NCI-H524 (cell line): Measurements from ENCODE around the gene OPCML.

Experiments
- DNase-seq, 2 experiments: peaks; one replicate each; lab custom pipeline; 2025; lab: John Stamatoyannopoulos, UW

The OPCML gene

DNA sequence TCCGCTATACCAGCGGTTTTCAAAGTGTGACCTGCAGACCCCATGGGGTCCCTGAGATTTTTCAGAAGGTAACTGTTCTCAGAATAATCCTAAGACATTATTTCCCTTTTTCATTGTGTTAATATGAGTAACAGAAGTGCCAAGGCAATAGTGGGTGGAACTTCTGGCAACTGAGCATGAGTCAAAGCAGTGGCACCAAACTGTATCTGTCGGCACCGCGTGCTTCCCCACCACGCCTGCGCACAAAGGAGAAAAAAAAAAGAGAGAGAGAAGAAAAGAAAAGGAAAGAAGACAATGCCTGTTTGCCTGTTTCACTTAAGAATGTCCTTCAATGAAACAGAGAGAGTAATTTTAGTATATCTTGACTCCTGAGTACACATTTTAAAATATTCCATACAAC is 679.9 kb downstream of the OPCML start:
- DNase-seq: no peak

GRCh38 chr11:132851247-132851646 is 681.1 kb downstream of the OPCML start:
- DNase-seq: no peak

- no peak for DNase-seq
Measured at GRCh38 chr11:132850266-132850665, 682.0 kb downstream of the OPCML start.

DNA sequence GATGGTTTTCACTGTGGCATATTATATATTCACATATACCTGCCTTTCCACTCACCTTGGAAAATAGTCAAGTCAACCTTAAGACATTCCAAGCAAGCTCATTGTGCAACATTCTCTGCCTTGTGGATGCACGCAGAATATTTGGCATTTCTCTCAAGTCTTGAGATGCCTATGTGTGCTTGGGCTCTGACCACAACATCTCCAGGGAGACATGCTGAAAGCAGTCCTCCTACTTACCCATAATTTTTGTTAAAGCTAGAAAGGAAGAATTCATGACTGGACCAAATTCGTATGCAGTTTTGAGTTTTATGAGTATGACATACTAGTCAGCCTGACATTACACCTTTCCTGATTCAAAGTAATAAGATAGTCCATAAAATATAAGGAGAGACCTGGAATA is 684.0 kb downstream of the OPCML start:
- DNase-seq: no peak

GRCh38 chr11:132846075-132846474 is 686.2 kb downstream of the OPCML start:
- no peak for DNase-seq

DNA sequence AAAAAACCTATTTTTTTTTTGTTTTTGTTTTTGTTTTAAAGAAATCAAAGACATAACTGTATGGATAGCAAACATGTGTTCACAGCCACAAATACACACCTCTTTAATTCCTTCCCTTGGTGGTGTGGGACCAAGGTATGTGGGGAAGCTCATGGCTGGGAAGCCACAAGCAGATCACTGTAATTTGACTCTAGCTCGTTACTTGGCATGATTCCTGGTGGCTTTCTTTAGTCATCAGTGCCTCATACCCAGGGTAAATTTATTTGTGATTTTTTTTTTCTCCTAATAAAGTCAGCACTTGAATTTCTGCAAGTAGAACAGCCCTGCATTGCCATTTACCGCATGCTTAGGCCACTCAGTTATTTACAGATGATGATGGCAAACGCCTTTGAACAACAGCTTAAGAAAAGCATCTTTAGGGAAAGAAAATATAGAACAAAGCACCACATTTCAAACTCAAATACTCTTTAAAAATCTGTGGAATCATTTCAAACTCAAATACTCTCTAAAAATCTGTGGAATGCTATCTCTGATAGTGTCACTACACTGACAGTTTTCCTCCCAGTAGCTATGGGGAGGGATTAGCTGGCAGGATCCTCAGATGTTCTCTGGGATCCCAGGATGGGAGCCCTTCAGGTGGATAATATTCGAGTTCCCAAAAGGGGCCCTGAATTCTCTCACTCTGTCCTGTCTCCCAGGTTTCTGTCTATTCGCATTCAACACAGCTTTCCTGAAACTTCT is 687.2 kb downstream of the OPCML start:
- peak in 1 of 2 experiments; percentile 11 for DNase-seq

DNA sequence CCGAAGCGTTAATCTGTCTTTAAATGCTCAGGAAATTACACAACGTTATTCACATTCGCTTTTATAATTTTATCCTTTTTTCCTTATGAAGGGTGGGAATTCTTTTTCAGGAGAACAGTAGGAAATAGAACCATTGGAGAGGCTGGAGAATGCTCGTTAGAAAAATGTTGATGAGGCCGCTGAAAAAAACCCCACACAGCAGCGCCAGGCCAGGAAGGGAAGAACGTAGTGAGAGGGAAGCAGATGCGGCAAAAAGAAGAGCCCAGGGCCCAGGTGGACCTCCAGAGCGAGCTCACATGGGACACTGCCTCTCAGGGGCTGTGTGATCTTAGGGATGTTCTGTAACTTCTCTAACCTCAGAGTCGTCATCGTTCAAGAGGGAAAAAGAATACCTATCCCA is 691.6 kb downstream of the OPCML start:
- DNase-seq: no peak

- DNase-seq: no peak
Measured at GRCh38 chr11:132840191-132840590, 692.1 kb downstream of the OPCML start.

DNA sequence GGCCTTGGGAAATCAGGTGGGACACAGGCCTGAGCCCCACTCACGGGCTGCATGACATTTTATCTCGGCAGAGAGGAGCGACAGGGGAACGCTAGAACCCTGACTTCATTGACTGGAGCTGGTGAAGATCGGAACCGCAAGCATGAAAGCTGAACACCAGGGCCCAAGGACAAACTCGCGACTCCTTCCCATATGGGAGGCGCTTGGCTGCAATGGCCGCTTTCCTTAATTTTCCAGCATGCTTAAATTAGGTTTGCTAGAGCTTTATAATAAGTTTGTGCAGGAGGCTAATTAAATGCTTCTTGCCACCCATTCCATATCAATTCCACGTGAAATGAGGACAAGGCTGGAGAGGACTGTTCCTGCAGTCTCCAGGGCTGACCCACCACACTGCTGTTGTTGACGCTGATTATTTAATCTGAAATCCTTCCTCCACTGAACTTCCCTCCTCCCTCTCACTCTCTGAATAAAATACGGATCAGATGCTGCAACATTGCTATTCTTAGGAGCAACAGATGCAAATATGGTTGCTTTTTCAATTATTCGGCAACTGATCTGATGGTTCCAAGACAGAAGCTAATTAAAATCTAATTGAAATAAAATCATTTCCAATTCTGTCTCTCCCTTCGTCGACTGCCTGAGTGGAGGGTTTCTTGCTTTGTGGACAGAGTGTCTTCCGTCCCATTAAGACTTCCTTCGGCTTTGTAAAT is 692.9 kb downstream of the OPCML start:
- DNase-seq: no peak

DNA sequence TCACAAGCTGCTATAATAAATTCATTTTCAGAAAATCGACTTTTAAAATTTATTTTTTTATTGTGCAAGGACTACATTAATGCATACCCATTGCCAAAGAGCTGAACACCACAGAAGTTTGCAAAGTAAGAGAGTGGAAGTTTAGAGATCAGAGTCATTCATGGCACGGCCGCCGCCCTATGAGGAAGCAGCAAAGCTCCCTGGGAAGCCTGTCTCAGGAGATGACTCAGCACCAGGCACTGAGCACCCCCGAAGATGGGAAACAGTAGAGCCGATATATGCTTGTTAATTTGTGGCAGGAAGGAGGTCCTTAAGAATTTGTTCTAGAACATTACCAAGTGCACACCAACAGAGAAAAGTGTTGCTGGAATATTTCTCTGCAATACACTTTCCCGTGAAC is 693.7 kb downstream of the OPCML start:
- DNase-seq: no peak

GRCh38 chr11:132831272-132831671 is 701.0 kb downstream of the OPCML start:
- DNase-seq: no peak

DNA sequence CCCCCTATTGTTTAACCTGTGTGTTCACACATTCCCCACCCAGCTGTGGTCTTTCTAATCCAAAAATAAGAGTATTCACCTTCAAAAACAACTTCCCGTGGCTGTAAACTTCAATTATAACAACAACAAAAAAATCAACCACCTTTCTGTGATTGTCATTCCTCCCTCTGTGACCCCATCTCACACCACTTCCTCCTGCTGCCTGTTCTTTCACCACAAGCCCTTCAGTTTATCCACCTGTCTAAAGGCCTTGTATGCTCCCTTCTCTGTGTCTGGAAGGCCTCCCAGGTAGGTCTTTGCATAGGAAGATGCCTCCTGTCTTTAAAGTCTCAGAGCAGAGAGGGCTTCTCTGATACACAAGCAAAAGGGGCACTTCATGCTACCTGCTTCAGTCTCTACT is 707.7 kb downstream of the OPCML start:
- no peak for DNase-seq

DNA sequence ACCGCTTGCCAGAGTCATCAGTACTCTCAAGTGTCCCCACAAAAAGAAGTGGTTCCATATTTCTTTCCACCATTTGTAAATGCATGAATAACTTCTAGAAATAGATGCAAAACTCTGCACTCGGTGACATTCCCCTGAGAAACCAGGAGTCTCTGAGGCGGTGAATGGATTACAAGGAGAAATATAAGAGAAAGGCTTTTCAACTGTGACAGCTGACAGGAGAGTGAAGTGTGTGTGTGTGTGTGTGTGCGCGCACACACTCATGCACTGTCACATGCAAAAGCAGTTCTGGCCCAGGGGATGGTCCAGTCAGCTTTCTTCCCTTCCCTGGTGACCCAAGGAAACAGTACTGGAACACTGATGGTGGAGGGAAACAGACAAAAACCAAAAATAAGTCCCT is 710.0 kb downstream of the OPCML start:
- no peak for DNase-seq

GRCh38 chr11:132821499-132821898 is 710.8 kb downstream of the OPCML start:
- DNase-seq: no peak

- DNase-seq: no peak
Measured at GRCh38 chr11:132821014-132821413, 711.3 kb downstream of the OPCML start.

DNA sequence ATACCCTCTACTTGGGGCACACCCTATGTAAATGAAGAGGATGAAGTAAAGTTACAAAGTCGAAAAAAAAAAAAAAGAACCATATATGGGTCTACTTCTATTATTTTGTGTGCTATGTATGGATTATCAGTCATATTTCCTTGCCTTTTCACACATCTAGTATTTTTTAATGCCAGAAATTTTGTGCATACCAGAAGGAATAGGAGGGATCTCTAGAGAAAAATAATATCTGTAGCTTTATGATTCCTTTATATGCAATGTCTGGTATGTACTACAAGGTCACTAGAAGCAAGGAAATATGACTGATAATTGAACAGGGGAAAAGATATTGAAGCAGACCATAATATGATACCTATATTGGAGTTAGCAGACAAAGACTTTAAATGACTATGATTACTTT is 713.4 kb downstream of the OPCML start:
- no peak for DNase-seq

- no peak for DNase-seq
Measured at GRCh38 chr11:132817387-132817786, 714.9 kb downstream of the OPCML start.

DNA sequence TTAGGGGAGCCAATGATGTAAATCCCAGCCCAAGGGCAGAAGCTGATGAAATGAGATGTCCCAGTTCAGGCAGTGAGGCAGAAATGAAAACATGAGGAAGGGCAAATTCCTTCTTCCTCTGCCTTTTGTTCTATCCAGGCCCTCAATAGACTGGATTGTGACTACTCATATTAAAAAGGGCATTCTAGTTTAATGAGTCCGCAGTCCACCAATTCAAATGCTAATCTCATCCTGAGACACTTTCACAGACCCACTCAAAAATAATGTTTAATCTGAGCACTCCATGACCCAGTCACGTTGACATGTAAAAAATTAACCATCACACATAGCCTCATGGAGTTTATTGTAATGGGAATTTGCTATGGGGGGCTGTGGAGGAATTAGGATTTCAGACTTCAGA is 717.9 kb downstream of the OPCML start:
- DNase-seq: no peak

DNA sequence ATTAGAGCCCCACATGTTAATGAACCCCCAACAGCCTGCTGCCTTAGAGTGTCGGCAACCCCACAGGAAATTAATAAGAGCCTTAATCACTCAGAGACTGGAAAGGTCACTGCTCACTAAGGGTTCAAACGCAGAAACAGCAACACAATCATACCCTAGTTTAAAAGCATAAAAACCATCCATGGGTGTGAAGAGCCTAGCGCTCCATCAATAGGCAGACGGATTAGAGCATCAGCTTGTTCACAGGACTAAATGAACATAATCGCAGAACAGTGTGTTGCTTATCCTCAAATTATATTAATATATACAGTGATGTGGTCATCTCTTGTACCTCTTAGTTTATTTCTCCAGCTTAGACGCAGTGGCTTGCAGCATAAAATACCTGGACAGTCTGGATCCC is 720.7 kb downstream of the OPCML start:
- DNase-seq: no peak

DNA sequence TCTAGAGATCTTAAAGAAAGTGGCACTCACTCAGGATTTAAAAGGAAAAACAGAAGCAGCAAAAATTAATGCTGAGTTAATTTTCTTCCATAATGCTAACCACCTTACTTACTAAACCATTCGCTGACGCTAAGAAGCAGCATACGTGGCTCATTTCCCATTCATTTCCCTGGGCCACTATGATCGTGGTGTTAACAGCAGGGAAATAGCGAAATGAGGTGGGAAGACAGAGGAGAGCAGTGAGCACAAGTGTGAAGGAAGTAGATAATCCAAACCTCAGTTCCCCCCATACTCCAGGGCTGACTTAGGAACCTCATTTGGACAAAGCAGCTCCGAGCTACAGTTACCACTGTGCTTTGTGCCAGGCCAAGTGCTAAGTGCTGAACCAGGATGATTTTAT is 723.2 kb downstream of the OPCML start:
- DNase-seq: no peak

GRCh38 chr11:132804258-132804657 is 728.0 kb downstream of the OPCML start:
- peak in 1 of 2 experiments; percentile 5 for DNase-seq

- no peak for DNase-seq
Measured at GRCh38 chr11:132803436-132803835, 728.9 kb downstream of the OPCML start.

DNA sequence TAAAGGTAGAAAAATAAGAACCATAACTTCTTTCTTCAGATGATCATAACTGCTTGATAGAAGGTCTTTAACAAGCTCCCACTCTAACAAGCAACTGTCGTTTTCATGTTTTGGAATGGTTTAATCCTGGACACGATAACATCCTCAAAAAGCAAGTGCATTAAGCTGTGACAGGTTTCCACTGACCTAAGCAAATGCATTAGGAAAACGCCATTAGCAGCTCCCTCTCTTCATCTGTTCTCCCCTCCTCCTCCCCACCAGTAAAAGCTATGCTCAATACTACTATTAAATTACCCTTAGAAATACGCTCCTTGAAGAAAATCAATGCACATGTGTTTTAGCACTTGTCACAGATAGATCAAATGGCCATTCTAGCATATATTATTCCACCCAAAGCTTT is 729.4 kb downstream of the OPCML start:
- DNase-seq: peak in 1 of 2 experiments; percentile 21

DNA sequence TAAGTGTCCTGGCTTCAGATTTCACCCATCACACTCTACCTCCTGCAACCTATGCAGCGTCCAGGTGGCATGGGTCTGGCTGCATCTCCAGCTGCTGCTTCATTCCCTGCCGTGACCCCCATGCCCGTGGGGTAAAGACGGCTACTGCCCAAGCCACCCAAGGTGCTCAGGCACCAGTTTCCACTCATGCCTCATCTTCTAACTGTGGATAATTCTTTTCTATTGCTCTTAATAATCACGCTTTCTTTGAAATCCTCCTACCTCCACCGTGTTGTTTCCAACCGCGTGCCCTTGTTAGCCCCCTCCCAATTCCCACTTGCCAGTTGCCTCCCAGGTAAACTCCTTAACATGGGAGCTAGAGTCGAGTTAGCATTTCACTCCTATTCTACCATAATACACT is 738.5 kb downstream of the OPCML start:
- DNase-seq: no peak
